GM12878 (cell line): ENCODE data around the gene ZNG1B. TPM values are rescaled to one million over a fixed set of nuclear protein-coding genes. Genes with fewer than 3 reads are reported as not detected.
"Not testable (repeated sequence)": the region's sequence is repeated elsewhere in the genome, so short reads cannot be mapped to it uniquely, and the experiment has no call there.

Source experiments
- ATAC-seq: fragments of 200-7000 bp; cut with Tn5 transposase; 3 replicates; pipeline ENCODE4 v1.9.1; 2020; ENCODE audit warnings: mild to moderate bottlenecking, moderate library complexity
- Bru-seq: library from RNA; stranded (reverse); fragments of 400-500 nt; gene quantifications from one replicate; lab custom pipeline; 2021; lab: Mats Ljungman, UMichigan
- BruChase-seq, 2 experiments: library from RNA; stranded (reverse); fragments of 400-500 nt; gene quantifications; one replicate each; lab custom pipeline; 2021; lab: Mats Ljungman, UMichigan
- BruUV-seq: library from RNA; stranded (reverse); fragments of 400-500 nt; replicated peaks from 2 replicates; lab custom pipeline; 2021; lab: Mats Ljungman, UMichigan
- CTCF ChIA-PET: fragments of 300-600 bp; sonication (Branson Sonifier 250); formaldehyde crosslinking; extraction: SDS; loops from one replicate; lab custom pipeline; 2021; ENCODE audit warnings: inconsistent platforms; lab: Yijun Ruan, JAX
- POLR2A ChIA-PET: fragments of 350-600 bp; formaldehyde crosslinking; extraction: SDS; loops from one replicate; lab custom pipeline; 2021; ENCODE audit warnings: inconsistent platforms; lab: Charles Lee
- RAD21 ChIA-PET: fragments of 300-600 bp; sonication (Branson Sonifier 250); formaldehyde crosslinking; loops from one replicate; lab custom pipeline; 2023; ENCODE audit warnings: antibody characterized with exemption; ENCODE audit not compliant: unreplicated experiment; lab: Charles Lee
- SMC1A ChIA-PET: fragments of 300-600 bp; sonication (Branson Sonifier 250); formaldehyde crosslinking; loops from one replicate; lab custom pipeline; 2023; ENCODE audit not compliant: unreplicated experiment, uncharacterized antibody; lab: Charles Lee
- DNase-seq: peaks from one replicate; pipeline ENCODE4 v3.0.0-alpha.2; 2011; ENCODE audit warnings: low read depth, low spot score
- FAIRE-seq: peaks from 3 replicates; lab custom pipeline; 2011; peaks lifted over from hg19 to GRCh38; lab: Jason Lieb, UNC
- H2AFZ ChIP-seq: 2 replicates; pipeline ENCODE4 v1.6.0; 2011; ENCODE audit warnings: low read depth, low read length, control low read depth; ENCODE audit not compliant: control insufficient read depth
- H3K27ac ChIP-seq: 2 replicates; pipeline ENCODE4 v1.5.1; 2011; ENCODE audit warnings: control low read depth; ENCODE audit not compliant: control insufficient read depth, insufficient read depth
- H3K27me3 ChIP-seq, 2 experiments: replicated peaks in 1 of 2; 2 replicates each; pipeline versions ENCODE4 v1.6.0 to v1.6.1; 2011; ENCODE audit warnings: low read length in 1 of 2; ENCODE audit not compliant: control insufficient read depth in 2 of 2, insufficient read depth in 2 of 2
- H3K36me3 ChIP-seq, 2 experiments: 2 replicates each; pipeline ENCODE4 v1.5.1; 2011; ENCODE audit warnings: low read length in 1 of 2; ENCODE audit not compliant: control insufficient read depth in 2 of 2, insufficient read depth in 2 of 2
- H3K4me1 ChIP-seq: 2 replicates; pipeline ENCODE4 v1.6.1; 2011; ENCODE audit warnings: mild to moderate bottlenecking, low read length, moderate library complexity, mixed read lengths; ENCODE audit not compliant: control insufficient read depth, insufficient read depth
- H3K4me2 ChIP-seq: 2 replicates; pipeline ENCODE4 v1.6.0; 2011; ENCODE audit warnings: control low read depth; ENCODE audit not compliant: control insufficient read depth, insufficient read depth
- H3K4me3 ChIP-seq: fragments of 200-600 bp; sonication (generic); 2 replicates; pipeline ENCODE4 v1.5.1; 2016
- H3K79me2 ChIP-seq: 2 replicates; pipeline ENCODE4 v1.6.0; 2011; ENCODE audit warnings: low read length; ENCODE audit not compliant: control insufficient read depth, insufficient read depth
- H3K9ac ChIP-seq: 2 replicates; pipeline ENCODE4 v1.8.0; 2011; ENCODE audit warnings: low read length, control low read depth, mixed read lengths; ENCODE audit not compliant: control insufficient read depth, insufficient read depth
- H3K9me3 ChIP-seq: replicated peaks from 3 replicates; pipeline ENCODE4 v1.5.1; 2011; ENCODE audit warnings: mild to moderate bottlenecking, low read length; ENCODE audit not compliant: control insufficient read depth, insufficient read depth
- H4K20me1 ChIP-seq: 2 replicates; pipeline ENCODE4 v1.6.0; 2011; ENCODE audit not compliant: control insufficient read depth, insufficient read depth
- ATF7 ChIP-seq: fragments of 450-650 bp; IDR thresholded peaks from 2 replicates; pipeline ENCODE4 v1.6.1; 2016; ENCODE audit warnings: low read depth, mild to moderate bottlenecking
- CREB1 ChIP-seq: IDR thresholded peaks from 2 replicates; pipeline ENCODE4 v1.6.1; 2012; ENCODE audit warnings: low read depth, mild to moderate bottlenecking, inconsistent platforms
- CREM ChIP-seq: IDR thresholded peaks from 2 replicates; pipeline ENCODE4 v1.6.1; 2014; ENCODE audit warnings: antibody characterized with exemption, low read depth
- POLR2A ChIP-seq: IDR thresholded peaks from 2 replicates; pipeline ENCODE4 v1.6.1; 2011; ENCODE audit warnings: low read depth, mild to moderate bottlenecking, low read length
- YY1 ChIP-seq: IDR thresholded peaks from 2 replicates; pipeline ENCODE4 v1.6.1; 2011; ENCODE audit warnings: low read depth, mild to moderate bottlenecking, low read length
- WGBS: methylation state at CpG from one replicate; pipeline ENCODE4 v1.1.6; 2016; ENCODE audit warnings: low lambda C conversion rate; ENCODE audit not compliant: insufficient replicate concordance, insufficient coverage; ENCODE audit errors: missing lambda C conversion rate; 5-methylcytosine and 5-hydroxymethylcytosine counted together
- in situ Hi-C: fragments of 300-500 bp; cut with MboI; formaldehyde crosslinking; loops from 9 replicates; pipeline ENCODE4 v1.14.3; 2018; ENCODE audit warnings: mixed read lengths
- intact Hi-C: fragments of 100-400 bp; cut with micrococcal nuclease; formaldehyde crosslinking; loops from one replicate; pipeline ENCODE4 v1.14.2; 2022; ENCODE audit not compliant: unreplicated experiment
- long read RNA-seq, 2 experiments: library from polyadenylated mRNA; unstranded; transcript quantifications; one replicate each; pipeline ENCODE4 v2.0.0, GENCODE V29; 2019 to 2020
- polyA minus RNA-seq, 3 experiments: library from RNA; depleted of rRNA, polyadenylated mRNA; stranded (reverse); fragments of >200 nt; gene quantifications; 2 replicates each; pipeline ENCODE4 v1.2.3, GENCODE V29; 2011
- polyA plus RNA-seq, 11 experiments: library from polyadenylated mRNA; depleted of rRNA in 4 of 11; unstranded in 6 of 11; stranded (reverse) in 5 of 11; fragments of >200 nt; fragmentation: Nextera tagmentation in 4 of 11; fragmentation: Illumina TruSeq in 1 of 11; extraction: Ambion mirVana in 4 of 11; extraction: Trizol in 1 of 11; gene quantifications; 1 replicate in 1 of 11; 2 replicates in 10 of 11; pipeline versions ENCODE4 v1.2.1 to v1.2.3, GENCODE V29; 2011 to 2016; ENCODE audit warnings: inconsistent platforms in 2 of 11, missing spikeins in 2 of 11, low read depth in 1 of 11
- total RNA-seq, 4 experiments: library from RNA; depleted of rRNA in 3 of 4; stranded (reverse); fragments of >200 nt in 3 of 4; fragmentation: Illumina TruSeq in 1 of 4; extraction: Trizol in 1 of 4; gene quantifications; 2 replicates each; pipeline versions ENCODE4 v1.2.1 to v1.2.3, GENCODE V29; 2013 to 2021

The ZNG1B gene
- 181 and 193 TPM in 2 replicates for total RNA-seq (2013; cell fraction: nucleolus; rRNA removed)
- 46.1 and 49.9 TPM in 2 replicates for total RNA-seq (2014; rRNA removed)
- 72.0 and 79.5 TPM in 2 replicates for total RNA-seq (2014; rRNA removed; fragmentation: Illumina TruSeq; extraction: Trizol)
- total RNA-seq (2021) = 46.4 and 49.3 TPM in 2 replicates
- 14.2 TPM for polyA plus RNA-seq (2011; ENCODE audit: low read depth)
- 42.9 and 63.4 TPM in 2 replicates for polyA plus RNA-seq (2011; rRNA removed)
- polyA plus RNA-seq (2011; cell fraction: cytosol; rRNA removed) = 11.5 and 13.4 TPM in 2 replicates
- polyA plus RNA-seq (2011; cell fraction: nucleus; rRNA removed) = 49.3 and 61.6 TPM in 2 replicates
- 30.8 and 34.5 TPM in 2 replicates for polyA plus RNA-seq (2012)
- 50.8 and 62.3 TPM in 2 replicates for polyA plus RNA-seq (2014; fragmentation: Illumina TruSeq; extraction: Trizol)
- 100 to 1,000 TPM; 136 to 140 TPM for polyA plus RNA-seq (2014; fragmentation: Nextera tagmentation; extraction: Ambion mirVana)
- 42.4 and 47.5 TPM in 2 replicates for polyA plus RNA-seq (2014; rRNA removed)
- 100 to 1,000 TPM; 127 to 130 TPM for polyA plus RNA-seq (2016; fragmentation: Nextera tagmentation; extraction: Ambion mirVana)
- 20.5 and 31.7 TPM in 2 replicates for polyA minus RNA-seq (2011; rRNA and poly(A)+ RNA removed)
- polyA minus RNA-seq (2011; cell fraction: cytosol; rRNA and poly(A)+ RNA removed) = 3.4 and 9.1 TPM in 2 replicates
- 49.1 and 84.4 TPM in 2 replicates for polyA minus RNA-seq (2011; cell fraction: nucleus; rRNA and poly(A)+ RNA removed)
- percentile 80 among the genes with signal in this experiment for Bru-seq, nascent RNA
- BruChase-seq, experiment 1, labeled RNA remaining after a 6-hour chase = percentile 81 among the genes with signal in this experiment
- BruChase-seq, experiment 2, labeled RNA remaining after a 2-hour chase = percentile 82 among the genes with signal in this experiment
- long read RNA-seq, experiment 1, transcript CBWD2-203 (14 exons, 1,665 nt) = minor isoform, 6 of 70 reads
- long read RNA-seq, experiment 1, transcript CBWD2-201 (15 exons, 1,812 nt) = major isoform, 42 of 70 reads
- long read RNA-seq, experiment 1, transcript CBWD2-209 (3 exons, 880 nt) = minor isoform, 9 of 70 reads
- long read RNA-seq, experiment 1, partial matches to known transcripts = 1 of 70 reads
- long read RNA-seq, experiment 1, other reads (novel, unspliced or antisense) = 11 of 70 reads
- long read RNA-seq, experiment 2, transcript CBWD2-209 (3 exons, 880 nt) = minor isoform, 16 of 332 reads
- long read RNA-seq, experiment 2, transcript CBWD2-203 (14 exons, 1,665 nt) = minor isoform, 20 of 332 reads
- long read RNA-seq, experiment 2, transcript CBWD2-202 (16 exons, 1,740 nt) = minor isoform, 23 of 332 reads
- long read RNA-seq, experiment 2, transcript CBWD2-201 (15 exons, 1,812 nt) = major isoform, 228 of 332 reads
- long read RNA-seq, experiment 2, partial matches to known transcripts = 7 of 332 reads
- long read RNA-seq, experiment 2, other reads (novel, unspliced or antisense) = 38 of 332 reads

DNA sequence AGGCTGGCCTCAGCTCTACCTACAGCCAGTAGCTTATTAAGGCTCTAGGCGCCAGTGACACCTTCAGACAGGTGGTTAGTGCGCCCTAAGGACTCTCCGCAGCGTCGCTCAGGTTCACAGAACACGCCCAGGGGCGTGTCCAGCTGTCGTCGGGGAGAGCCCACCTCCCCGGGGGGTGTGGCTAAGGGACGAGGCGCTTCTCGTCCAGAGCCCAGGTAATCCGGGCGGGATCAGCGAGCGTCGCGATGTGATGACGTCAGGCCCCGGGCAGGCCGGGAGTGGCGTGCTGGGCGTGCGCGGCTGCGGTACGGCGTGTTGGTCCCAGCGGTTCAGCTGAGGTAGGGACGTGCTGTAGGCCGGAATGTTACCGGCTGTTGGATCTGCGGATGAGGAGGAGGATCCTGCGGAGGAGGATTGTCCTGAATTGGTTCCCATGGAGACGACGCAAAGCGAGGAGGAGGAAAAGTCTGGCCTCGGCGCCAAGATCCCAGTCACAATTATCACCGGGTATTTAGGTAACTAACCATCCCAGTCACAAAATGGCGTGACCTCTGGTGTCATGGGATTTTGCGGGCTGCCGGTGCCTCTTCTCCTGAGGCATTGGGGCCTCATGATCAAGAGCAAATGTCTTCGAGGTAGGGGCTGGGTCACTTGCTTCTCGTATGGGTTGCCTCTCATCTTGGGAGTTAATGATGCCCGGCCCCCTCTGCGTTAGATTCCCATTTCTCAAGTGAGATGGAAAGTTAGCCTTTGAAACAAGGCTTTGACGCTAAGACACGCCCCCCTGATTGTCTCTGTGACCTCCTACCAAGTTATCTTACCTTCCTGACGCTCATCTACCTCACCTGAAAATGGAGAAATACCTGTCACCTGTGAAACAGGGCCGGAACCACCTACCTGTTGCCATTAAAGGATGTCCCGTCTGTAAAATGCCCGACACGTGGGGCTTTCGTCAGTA lies at the start of gene ZNG1B:
Gene ZNG1B, plus strand, starts transcription at position 184 of the 958 bp plus-strand sequence. Its CDS starts 178 bp downstream, at position 362.
- in situ Hi-C loops, FAIRE-seq, RAD21 ChIA-PET, H2AFZ ChIP-seq, H3K4me1 ChIP-seq, H3K9me3 ChIP-seq, H4K20me1 ChIP-seq, H3K36me3 ChIP-seq, H3K27me3 ChIP-seq, DNase-seq, CTCF ChIA-PET, ATAC-seq, H3K79me2 ChIP-seq, POLR2A ChIA-PET, SMC1A ChIA-PET, intact Hi-C loops: not testable (repeated sequence)
- Histone ChIP-seq H3K4me2 (peak within 1 kb of the TSS; percentile 31; the same call in 1 of the 2 replicates), H3K9ac (peak within 1 kb of the TSS; percentile 42), H3K4me3 (peak within 1 kb of the TSS; percentile 75), H3K27ac (peak within 1 kb of the TSS; percentile 55)
- TSS peak; percentile 74 for BruUV-seq
- peak; percentile 74; the same call in 1 of the 2 replicates for TF ChIP-seq CREM
- TF ChIP-seq YY1 = 0 out of 2 replicates have a peak, but pooled peaks have one; percentile 20
- TF ChIP-seq CREB1 = peak; percentile 54; the same call in 1 of the 2 replicates
- TF ChIP-seq POLR2A = peak; percentile 25; the same call in 1 of the 2 replicates
- peak; percentile 80 for TF ChIP-seq ATF7
- WGBS = 2% methylated on average over 31 of the region's 56 CpGs
